OCI-LY1 (cell line): ENCODE measurements around the gene CEACAM1.

Source experiments
- EZH2 ChIP-seq: fragments of 200-600 bp; sonication (generic), shearing (Covaris generic); IDR thresholded peaks from 2 replicates; pipeline ENCODE4 v1.8.0; 2017; ENCODE audit warnings: borderline replicate concordance, mixed run types, mild to moderate bottlenecking, antibody characterized with exemption, low read length, moderate library complexity, mixed read lengths
- TF ChIP-seq, protein P1 (sequence below): fragments of 200-600 bp; sonication (generic), shearing (Covaris generic); IDR thresholded peaks from 2 replicates; pipeline ENCODE4 v1.5.1; 2017; ENCODE audit warnings: mild to moderate bottlenecking, antibody characterized with exemption, low read length, moderate library complexity, mixed read lengths

DNA sequence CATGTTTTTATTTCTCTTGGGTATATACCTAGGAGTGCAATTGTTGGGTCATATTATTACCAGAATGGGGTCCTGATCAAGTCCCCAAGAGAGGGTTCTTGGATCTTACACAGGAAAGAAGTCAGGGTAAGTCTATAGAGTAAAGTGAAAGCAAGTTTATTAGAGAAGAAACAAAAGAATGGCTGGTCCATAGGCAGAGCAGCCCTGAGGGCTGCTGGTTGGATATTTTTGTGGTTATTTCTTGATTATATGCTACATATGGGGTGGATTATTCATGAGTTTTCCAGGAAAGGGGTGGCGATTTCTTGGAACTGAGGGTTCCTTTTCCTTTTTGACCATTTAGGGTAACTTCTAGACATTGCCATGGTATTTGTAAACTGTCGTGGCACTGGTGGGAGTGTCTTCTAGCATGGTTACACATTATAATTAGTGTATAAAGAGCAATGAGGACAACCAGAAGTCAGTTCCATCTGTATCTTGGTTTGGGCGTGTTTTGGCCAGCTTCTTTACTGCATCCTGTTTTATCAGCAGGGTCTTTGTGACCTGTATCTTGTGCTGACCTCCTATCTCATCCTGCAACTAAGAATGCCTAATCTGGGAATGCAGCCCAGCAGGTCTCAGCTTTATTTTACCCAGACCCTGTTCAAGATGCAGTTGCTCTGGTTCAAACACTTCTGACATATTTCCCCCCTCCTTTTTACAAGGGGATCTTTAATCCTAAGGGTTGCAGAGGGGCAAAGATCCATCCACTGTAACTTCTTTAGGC is 41.1 kb downstream of the CEACAM1 start:
- TF ChIP-seq, protein P1, sequence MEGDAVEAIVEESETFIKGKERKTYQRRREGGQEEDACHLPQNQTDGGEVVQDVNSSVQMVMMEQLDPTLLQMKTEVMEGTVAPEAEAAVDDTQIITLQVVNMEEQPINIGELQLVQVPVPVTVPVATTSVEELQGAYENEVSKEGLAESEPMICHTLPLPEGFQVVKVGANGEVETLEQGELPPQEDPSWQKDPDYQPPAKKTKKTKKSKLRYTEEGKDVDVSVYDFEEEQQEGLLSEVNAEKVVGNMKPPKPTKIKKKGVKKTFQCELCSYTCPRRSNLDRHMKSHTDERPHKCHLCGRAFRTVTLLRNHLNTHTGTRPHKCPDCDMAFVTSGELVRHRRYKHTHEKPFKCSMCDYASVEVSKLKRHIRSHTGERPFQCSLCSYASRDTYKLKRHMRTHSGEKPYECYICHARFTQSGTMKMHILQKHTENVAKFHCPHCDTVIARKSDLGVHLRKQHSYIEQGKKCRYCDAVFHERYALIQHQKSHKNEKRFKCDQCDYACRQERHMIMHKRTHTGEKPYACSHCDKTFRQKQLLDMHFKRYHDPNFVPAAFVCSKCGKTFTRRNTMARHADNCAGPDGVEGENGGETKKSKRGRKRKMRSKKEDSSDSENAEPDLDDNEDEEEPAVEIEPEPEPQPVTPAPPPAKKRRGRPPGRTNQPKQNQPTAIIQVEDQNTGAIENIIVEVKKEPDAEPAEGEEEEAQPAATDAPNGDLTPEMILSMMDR: no peak
- TF ChIP-seq EZH2: no peak
